COLO829 (cell line): ENCODE measurements around the gene GAPDH.
A peak's percentile ranks its signal among the peaks of the same experiment; 100 is the strongest.
"Not testable (repeated sequence)": the region's sequence is repeated elsewhere in the genome, so short reads cannot be mapped to it uniquely, and the experiment has no call there.

ENCODE experiments used
- DNase-seq: peaks from one replicate; pipeline ENCODE4 v3.0.0; 2012; ENCODE audit warnings: low spot score

The GAPDH gene

DNA sequence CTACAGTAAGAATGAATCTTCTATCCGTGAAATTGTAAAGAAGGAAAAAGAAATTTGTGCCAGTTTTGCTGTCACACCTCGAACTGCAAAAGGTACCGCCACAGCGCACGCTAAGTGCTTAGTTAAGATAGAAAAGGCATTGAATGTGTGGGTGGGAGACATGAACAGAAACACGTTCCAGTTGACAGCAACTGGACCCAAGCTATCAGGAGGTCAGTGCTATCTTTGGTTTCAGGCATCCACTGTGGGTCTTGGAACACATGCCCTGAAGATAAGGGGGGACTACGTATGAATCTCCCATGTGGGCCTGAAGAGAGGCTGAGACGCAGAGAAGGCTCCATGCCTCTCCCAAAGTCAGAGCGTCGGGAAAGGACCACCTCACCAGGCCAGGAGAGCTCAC lies 11.7 kb downstream of the GAPDH start:
- no peak for DNase-seq

DNA sequence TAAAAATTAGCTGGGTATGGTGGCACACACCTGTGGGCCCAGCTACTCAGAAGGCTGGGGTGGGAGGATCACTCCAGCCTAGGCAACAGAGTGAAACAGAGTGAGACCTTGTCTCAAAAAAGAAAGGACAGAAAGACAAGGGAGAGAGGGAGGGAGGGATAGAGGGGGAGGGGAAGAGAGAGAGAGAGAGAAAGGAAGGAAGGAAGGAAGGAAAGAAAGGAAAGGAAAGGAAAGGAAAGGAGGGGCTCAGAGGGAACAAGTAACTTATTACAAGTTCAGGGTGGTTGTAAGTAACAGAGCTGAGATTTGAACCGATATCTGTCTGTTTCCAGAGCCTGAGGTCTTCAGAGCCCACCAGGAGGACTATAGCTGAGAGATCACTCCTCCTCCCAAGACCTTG lies 13.2 kb downstream of the GAPDH start:
- no peak for DNase-seq

DNA sequence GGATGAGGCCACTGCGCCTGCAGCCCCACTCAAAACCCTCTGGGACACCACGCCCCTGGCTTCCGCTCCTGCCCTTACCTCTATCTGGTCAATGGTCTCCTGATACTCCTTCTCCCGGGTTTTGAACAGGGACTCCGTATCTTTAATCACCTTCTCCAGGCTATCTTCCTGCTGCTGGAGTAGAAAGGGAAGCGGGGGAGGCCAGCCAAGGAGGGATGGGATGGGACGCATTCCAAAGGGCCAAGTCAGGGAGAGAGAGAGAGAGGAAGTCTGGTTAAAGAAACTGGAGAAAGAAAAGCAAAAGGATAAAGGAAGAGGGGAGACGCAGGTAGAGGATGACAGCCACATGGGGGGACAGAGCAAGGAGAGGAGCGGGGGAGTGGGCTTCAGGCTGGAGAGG lies 13.7 kb downstream of the GAPDH start:
- no peak for DNase-seq

DNA sequence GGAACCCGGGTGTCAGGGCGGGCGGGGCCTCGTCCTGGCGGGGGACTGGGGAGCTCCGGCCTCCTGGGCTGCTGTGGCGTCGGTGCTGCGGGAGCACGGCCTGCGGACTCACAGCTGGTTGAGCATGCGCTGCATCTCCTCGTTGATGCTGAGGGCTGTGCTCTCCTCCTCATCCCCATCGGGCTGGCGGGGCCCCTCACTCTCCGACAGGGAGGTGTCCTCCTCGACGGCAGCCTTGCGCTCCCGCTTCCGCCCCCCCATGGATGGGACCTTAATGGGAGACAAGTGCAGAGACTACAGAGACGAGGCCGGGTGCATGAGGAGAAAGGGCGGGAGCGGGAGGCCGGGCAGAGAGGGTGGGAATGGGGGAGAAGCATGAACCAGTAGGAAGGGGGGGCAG lies 14.2 kb downstream of the GAPDH start:
- DNase-seq = no peak

DNA sequence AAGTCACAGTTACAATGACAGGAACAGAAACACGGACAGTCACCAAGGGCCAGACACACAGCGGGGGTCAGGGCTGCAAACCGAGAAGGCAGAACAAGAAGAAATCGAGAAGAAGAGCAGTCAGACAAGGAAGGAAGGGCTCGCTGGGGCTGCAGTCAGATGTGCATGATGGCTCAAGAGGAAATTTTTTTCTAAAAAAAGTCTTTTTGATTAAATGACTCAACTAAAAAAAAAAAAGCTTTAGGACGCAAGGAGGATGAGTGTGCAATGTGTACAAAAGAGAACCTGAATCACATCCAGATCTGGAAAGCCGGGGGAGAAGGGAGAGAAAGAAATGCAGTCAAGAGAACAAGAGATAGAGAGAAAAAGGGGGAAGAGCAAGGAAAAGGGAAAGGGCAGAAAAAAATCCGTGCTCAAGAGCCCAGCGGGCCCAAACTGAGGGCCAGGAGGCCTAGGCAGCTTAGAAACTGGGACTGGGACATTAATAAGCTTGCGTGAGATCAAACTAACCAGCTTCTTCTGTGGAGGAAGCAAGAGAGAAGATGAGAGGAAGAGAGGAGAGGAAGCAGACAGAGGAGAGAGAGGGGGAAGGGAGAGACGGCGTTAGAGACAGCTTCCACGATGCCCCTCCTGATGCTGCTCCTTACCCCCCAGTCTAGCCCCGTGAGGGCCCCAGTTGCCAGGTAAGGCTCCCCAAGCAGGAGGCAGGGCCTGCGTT lies 14.8 kb downstream of the GAPDH start:
- no peak for DNase-seq

DNA sequence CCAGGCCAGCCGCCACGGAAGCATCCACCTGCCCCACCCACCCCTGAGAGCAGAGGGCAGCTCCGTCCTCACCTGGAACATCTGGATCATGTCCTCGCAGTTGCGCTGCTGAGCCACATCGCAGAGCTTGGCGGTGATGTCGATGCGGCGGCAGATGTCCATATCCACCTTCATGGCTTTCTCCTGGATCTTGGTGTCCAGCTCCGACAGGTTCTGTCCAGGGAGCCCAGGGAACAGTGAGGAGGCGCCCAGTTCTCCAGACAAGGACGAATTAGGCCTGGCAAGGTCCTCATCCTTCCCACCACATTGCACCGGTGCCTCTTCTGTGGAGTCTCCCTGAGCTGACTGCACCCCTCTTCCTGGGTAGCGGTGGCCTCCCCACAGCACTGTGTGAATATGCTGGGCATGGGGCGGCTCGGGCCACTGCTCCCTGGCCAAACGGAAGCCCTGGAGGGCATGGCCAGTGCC lies 15.4 kb downstream of the GAPDH start:
- no peak for DNase-seq

DNA sequence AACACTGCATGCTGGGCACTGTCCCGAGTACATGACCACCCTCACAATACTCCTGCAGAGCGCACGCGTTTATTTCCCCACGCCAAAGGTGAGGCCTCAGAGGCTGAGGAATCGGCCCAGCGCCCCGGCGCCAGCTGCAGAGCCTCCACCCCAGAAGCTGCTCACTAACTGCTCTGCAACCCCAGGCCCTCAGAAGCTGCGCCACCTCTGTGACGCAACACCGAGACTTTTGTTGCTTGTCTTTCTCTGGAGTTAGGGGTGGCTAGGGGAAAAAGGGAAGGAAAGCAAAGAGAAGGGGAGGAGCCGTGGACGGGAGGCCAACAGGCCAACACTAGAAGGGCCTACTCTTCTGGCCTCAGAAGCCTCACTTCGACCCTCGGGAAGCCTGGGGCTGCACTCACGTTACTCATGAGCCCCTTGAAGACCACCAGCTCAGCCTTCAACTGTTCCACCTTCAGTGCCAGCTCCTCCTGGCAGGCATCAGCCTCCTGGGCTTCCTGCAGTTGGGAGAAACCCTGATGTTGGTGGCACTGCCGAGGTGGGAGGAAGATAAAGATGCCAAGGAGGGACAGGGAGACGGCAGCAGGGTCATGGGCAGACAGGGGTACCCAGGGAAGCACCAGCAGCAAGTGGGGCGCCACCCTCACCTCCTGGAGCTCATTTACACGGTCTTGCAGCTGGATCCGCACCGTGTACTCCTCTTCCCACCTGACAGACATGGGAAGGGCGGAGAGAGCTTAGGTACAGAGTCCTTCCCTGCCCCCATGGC lies 16.2 kb downstream of the GAPDH start:
- no peak for DNase-seq

DNA sequence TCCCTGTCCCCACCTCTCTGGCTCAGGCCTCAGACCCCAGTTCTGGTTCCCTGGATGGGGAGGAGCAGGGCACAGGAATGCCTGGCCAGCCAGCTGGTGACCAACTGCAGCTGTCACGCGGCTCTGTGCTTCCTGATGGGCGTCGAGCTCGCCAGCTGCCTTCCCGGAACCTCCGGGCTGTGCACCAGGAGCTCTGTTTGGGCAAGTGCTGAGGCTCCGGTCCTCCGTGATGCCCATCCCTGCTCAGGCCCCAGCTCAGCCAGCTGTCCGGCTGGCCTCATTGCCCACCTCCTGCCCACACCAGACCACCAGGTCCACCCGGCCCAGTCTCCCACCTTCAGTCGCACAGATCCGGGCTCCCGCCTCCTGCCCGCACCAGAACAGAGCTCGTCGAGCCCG lies 16.7 kb downstream of the GAPDH start:
- DNase-seq = no peak

DNA sequence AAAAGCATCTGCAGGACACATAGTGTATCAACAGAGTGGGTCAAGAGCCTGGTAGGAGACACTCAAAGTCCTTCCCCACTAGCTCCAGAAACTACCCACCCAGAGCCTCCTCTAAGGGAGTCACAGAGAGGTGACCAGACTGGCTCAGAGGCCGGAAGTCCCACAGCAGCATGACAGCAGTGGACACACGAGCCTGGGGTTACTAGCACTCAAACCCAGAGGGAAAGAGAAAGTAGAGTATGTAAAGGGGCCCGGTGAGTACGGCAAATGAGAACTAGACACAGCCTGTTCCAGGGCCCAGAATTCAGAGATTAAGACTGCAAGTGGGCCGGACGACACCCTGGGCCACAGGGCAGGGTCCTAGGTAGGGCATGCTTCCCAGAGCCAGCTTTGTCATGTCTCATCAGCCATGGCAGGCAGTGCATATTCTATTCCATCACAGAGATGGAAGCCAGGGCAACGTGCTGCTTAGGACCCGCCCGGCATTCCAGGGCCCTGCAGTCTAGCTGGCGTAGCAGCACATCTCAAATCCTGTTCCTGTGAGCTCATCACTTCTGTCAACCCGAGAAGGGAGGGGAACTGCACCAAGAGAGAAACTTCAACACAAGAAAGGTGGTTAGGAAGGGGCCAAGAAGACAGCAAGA lies 17.3 kb downstream of the GAPDH start:
- no peak for DNase-seq

DNA sequence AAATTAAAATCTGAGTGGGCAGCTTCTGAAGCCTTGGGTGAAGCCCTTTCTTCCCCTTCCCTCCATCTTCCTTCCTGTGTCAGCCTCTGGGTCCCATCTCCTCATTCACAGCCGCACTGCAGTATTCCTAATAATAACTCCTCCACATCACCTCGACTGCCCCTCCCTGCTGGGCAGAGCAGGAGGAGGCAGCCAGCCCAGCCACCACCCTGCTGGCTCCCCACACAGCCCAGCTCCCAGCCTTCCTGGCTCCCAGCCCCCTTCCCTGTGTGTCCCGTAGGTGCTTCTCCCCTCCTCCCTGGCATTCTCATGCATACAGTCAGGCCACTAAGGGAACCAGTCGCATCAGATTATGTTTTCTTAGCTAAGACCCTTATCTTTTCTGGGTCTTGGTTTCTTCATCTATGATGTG lies 17.8 kb downstream of the GAPDH start:
- no peak for DNase-seq

DNA sequence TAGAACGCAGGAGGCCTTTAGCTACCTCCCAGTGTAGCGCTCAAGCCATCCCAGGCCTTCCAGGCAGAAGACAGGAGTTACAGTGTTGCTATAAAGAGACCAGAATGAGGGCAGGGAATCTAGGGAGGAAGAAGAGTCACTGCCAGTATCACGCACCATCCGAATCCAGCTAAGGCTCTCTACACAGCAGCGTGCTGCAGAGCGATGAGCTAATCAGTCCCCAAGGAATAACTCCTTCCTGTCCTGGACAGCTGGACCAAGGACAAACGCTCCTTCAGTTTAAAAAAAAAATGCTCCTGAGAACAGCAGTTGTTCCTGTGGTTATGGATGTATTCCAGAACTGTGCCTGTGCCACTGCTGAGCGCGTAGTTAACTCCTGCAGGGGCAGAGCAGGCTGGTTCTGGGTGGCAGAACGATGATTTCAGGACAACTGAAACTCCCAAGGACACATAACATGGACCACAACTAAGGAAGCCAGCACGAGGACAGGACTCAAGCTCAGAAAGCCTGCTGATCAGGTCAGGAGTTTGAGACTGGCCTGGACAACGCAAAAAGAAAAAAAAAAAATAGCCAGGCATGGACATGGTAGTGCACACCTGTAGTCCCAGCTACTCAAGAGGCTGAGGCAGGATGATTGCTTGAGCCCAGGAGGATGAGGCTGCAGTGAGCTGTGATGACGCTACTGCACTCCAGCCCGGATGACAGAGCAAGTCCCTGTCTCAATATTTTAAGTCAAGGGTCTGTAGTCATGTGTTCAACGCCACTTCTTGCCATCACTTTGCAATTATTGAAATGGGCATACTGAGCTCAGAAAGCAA lies 18.9 kb downstream of the GAPDH start:
- DNase-seq = peak; percentile 94

DNA sequence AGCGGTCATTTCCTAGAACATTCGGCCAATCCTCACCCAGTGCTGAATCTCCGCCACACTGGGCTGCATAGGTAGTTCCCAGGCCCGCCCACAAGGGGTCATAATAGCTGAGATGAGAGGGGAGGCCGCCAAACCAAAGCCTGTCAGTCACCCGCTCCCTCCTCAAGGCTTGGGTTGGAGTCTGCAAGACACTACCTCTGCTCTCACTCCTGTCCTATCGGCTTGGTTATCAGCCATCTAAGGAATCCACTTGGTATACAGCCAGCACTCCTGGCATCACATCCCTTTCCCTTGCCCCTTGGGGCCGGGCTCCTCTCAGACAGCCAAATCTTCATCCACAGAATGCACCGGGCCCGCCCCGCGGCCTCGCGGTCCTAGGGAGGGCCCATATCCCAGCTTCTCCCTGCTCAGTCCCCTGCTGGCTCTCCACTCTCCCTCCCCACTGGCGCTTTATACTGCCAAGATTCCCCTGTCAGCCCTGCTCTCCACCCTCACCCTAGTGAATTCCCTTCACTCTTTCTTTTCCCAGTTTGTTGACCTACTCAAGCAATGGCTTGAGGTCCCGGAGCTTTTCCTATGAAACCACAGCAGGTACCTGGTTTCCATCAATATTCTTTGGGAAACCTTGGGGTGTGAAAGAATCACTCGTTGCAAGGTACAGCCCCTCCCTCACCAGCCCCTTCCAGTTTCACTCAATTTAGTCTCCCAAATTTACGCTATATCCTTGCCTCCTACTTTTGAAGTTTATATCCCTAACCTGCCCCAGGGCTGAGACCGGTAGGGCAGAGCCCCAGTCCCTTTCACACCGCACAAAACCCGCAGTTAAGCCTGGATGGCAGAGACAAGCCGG lies 20.1 kb downstream of the GAPDH start:
- peak; percentile 83 for DNase-seq

DNA sequence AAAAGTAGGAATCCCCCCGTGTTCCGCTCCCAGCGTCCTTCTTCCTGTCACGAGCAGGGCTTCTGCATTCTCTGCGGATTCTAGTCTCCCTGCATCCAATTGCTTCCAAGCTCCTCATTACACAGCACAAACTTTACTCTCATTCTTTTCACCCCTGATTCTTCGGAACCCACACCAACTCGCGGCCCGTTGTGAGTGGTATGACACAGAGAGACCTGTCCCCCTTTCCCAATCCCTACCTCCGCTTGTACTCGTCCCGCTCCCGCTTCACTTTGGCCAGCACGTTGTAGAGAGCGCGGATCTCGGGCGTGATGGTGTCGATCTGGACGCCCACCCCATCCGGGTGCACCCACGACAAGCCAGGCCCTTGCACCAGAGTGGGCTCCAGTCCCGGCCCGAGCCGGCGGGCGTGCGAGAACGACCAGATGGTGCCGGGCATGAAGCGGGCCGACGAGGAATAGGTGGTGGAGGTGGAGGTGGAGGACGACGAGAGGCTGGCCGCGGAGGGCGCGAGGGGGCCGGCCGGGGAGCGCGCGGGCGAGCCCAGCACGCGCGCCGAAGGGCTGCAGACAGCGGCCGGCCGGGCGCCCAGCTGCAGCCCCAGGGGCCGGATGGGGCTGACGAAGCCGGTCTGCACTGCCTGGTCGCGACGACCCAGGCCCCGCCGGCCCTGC lies 20.8 kb downstream of the GAPDH start:
- no peak for DNase-seq

DNA sequence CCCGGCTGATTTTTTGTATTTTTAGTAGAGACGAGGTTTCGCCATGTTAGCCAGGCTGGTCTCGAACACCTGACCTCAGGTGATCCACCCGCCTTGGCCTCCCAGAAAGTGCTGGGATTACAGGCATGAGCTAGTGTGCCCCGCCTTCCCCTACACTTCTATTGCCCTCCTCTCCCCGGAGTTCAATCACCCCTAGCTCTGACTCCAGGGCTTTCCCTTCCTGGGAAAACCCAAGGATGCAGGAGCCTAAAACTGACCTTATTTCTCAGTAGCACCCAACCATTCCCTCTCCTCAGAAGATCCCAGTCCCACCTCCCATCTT lies 22.1 kb downstream of the GAPDH start:
- not testable (repeated sequence) for DNase-seq

DNA sequence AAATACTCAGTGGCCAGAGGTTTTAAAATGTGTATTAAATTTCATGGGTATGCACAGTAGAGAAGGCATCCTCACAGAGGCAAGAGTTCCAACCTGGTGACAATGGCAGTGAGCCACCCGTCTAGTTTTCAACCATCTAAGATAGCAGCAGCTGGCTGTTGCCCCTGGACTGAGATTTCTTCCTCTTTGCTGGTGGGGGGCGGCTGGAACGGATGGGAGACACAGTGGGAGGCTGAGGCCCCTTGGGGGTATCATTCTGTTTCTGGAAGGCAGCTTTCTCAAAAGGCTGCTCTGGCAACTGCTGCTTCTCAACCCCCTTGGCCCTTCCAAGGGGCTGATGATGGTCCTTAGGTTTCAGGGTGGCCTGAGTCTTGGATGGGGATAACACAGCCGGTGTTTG lies 22.5 kb downstream of the GAPDH start:
- DNase-seq = no peak

DNA sequence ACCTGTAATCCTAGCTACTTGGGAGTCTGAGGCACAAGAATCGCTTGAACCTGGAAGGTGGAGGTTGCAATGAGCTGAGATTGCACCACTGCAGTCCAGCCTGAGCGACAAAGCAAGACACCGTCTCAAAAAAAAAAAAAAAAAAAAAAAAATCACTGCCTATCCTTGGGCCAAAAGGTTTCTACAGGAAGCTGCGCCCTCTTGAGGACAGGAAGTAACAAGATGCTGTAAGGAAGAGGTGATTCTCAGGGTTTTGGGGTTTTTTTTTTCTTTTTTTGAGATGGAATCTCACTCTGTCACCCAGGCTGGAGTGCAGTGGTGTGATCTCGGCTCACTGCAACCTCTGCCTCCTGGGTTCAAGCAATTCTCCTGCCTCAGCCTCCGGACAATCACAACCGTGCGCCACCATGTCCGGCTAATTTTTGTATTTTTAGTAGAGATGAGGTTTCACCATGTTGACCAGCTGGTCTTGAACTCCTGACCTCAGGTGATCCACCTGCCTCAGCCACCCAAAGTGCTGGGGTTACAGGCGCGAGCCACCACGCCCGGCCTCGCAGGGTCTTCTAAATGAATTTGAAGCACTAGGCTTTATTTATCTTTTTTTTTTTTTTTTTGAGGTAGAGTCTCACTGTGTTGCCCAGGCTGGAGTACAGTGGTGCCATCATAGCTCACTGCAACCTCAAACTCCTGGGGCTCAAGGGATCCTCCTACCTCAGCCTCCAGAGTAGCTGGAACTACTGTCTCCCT lies 23.9 kb downstream of the GAPDH start:
- peak; percentile 69 for DNase-seq

DNA sequence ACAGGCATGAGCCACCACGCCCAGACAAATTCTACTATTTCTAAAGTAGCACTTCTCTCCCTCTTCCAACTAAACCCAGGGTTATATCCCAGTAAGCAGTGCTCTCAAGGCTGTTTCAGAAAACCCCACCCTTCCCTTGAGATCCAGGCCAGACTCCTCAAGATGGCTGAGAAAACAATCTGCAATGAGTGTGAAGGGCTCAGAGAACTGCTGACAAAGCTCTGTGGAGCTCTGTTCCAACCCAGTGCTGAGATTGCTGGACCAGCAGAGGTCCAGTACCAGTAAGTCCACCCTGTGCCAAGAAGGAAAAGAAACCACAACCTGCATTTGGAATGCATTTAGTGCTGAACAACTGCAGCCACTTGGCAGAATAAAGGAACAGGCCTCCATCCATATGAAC lies 25.2 kb downstream of the GAPDH start:
- DNase-seq = no peak

DNA sequence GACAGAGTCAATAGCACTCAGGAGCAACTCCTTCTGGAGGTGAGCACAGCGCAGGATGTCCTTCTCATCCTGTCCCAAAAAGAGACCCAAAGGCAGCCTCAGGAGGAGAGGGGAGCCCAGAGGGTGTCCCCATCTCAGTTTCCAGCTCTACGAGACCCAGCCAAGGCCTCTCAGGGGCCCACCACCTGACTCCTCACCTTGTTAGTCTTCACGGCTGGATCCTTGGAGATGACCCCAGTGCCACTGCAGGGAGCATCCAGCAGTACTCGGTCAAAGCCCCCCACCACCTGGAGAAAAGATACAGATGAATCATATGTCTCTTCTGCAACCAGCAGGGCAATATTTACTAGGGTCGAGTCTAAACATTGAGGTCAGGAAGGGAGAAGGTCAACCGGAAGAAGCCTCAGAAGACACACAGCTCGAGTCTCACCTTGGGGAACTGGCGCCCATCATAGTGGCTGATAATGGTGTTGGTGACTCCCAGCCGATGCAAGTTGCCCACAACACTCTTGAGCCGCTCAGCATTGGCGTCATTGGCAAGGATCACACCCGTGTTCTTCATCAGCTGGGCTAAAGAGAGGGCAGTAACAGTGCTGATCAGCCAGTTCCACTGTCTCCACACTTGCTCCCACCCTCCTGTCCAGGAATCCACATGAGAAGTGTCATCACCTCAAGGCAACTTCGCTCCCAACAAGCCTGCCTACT lies 26.3 kb downstream of the GAPDH start:
- no peak for DNase-seq

DNA sequence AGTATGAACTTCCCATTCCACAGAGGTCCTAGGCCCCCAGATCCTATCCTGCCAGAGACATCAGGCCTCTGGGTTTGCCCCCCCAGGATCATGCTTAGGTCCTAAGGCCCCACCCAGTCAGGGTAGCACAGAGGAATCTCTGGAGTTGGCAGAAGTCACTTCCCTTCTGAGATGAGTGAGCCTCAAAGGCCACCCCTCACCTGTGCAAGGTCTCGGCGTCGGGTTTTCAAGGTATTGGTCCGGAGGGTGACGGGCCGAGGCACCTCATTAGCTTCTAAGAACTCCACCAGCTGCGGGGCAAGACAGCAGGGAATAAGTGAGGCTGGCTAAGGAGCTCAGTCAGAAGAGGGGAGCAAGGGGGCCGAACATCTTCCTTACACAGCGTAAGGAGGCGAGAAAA lies 28.6 kb downstream of the GAPDH start:
- no peak for DNase-seq
